Measurements from ENCODE around the gene MFAP3L.
"Not testable (repeated sequence)": the region's sequence is repeated elsewhere in the genome, so short reads cannot be mapped to it uniquely, and the experiment has no call there.

Gene MFAP3L

DNA sequence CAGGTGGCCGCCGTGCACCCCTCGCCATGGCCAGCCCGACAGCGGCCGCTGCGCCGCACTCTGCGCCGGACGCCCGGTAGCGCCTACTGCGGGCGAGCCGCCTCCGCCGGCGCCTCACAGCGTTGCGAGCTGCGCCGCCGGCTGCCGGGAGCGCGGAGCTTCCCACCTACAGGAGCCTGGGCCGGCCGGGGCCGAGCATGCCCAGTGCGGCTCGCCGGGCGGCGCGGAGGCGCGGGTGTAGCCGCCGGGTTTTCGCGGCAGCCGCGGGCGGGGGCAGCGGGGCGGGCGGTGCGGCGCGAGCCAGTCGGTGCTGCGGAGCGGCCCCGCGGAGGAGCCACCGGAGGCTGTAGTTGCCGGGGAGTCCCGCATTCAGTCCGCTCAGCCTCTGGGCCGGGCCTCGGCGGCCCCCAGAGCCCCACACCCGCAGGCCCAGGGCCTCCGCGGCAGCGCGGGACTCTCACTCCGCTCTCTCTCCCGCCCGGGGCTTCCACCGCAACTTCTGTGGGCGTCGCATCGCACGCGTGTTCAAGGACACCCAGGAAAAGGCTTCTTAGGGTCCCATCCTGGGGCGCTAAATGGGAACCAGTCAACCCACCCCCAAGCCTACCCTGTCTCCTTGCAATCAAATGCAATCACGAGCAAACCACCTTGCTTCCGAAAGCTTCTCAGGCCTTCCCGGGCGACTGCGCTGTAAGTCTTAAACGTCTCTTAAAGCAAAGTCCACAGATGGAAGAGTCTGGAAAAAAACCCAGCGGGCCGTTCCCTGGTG lies at the start of gene MFAP3L:
TSS of gene MFAP3L (minus strand) at position 143 of the 769 bp plus-strand sequence. CDS start 20,518 bp downstream, outside the sequence.
- peak; percentile 36 to 94 (median 84) for DNase-seq

DNA sequence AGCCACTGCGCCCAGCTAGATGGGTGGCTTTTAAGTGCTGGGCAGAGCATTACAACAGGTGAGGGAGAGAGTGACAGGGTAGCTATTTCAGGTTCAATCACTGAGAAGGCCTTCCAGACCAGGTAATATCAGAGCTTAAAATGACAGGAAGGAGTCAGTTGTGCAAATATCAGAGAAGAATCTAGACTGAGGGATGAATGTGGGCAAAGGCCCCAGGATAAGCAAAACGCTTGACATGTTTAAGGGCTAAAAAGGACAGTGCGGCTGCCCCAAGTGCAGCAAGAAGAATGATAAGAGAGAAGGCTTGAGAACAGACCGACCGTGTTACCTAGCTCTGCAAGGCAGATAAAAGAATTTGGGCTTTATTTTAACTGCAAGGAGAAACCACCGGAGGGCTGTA lies 45.0 kb upstream of the MFAP3L start:
- no peak for DNase-seq

DNA sequence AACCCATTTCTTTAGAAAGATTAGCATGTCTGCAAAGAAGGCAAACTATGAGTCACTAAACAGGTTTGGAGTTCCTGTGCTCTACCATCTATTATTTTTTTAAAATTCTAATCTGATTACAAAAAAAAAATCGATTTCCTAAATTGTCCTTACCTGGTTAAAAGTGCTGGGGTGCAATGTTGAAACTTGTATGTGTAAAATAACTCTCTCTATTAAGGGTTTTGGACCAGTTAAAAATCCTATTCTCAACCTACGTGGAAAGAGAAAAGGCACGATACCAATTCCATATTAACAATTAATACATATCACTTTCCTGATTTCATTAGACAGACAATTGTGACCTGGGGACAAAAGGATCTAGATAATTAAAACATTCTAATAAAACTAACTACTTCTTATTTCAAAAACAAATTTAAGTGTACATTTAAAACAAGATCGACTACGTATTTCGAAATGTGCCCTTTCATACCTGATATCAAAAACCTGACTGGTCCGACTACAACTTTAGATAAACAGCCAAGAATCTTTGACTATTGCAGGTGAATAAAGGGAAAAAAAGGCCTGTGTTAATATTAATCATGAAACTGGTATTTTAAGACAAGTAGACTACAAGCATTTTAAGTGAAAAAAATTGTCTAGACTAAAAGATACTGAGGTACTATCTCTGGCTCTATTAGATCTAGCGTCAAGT lies 42.4 kb upstream of the MFAP3L start:
- no peak for DNase-seq

DNA sequence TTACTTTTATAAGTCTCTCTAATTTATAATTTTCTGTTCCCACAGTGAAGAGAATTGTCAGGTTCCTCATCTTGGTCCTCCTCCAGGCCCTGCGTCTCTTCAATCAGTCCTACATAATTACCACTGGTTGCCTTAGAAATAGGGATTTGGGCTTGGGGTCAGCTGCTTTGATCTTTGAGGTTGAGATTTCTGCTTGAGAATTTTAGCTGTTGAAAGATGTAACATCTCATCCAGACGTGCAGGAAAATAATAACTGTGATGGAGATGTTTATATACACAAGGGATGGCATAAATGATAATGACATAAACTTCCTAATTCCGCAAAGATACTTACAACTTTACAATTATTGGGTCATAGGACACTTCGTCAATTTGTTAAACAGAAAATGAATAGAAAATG lies 33.2 kb upstream of the MFAP3L start:
- DNase-seq = no peak

DNA sequence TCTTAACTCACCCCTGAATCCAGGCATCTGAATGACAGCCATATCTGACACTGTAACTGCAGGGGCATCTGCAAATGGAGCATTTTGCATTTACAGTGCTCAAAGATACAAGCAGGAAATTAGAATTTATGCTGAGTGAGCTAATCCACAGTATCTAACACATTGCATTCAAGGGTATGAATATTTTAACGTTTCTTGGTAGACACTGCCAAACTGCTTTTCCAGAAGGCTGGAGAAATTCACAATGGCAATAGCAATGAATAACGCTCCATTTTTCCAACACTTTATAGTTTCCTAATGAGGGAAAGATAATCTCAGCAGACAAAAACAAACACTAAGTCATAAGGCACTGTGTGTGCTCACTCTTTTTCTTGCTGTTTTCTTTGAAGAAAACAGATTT lies 32.6 kb upstream of the MFAP3L start:
- no peak for DNase-seq

DNA sequence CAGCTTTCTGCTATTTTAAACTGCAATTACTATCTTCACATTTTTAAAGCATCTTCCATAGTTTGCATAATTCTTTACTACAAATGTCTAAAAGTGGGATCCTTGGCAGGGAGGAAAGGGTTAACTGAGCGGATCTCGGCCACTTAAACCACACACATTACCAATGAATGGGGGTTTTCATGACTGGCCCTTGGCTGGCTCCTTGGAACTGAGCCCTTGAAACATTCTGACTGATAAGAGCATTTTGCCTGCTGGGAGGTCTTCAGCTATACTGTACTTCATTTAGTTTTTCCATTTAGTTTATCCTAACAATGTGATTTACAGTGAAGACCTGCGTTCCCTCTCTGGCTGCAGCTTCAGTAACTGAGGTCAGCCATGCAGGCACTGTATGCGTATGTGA lies 31.7 kb upstream of the MFAP3L start:
- no peak for DNase-seq

DNA sequence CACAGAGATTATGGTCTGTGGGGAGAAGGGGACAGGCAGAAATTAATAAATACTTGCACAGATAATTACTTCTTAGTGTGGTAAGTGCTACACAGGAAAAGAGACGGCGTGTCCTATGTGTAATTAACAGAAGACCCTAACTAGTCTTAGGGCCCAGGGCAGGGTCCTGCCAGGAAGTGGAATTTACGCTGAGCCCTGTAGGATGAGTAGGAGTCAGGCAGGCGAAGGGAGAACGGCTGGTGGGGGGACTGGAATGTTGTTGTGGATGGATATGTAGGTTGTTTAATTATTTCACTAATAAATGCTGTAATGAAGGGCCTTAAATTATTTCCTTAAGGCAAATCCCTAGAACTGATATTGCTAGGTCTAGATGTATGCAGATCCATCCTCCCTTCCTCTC lies 26.7 kb upstream of the MFAP3L start:
- DNase-seq = no peak

DNA sequence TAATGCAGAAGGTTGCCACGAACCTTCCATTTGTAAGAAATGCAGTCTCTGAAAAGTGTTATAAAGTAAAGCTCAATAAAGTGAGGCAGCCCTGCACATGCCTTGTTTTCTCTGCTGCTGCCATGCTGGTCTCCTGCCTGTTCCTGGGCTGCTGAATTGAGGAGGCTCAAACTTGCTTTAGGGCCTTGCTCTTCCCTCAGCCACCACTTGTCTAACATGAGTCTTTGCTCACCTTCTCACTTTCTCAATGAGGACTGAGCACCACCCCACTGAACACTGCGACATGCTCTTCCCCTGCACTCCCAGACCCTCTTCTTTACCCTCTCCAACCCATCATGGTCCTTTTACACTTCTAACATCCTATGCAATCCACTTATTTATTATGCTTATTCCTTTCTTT lies 25.2 kb upstream of the MFAP3L start:
- no peak for DNase-seq

DNA sequence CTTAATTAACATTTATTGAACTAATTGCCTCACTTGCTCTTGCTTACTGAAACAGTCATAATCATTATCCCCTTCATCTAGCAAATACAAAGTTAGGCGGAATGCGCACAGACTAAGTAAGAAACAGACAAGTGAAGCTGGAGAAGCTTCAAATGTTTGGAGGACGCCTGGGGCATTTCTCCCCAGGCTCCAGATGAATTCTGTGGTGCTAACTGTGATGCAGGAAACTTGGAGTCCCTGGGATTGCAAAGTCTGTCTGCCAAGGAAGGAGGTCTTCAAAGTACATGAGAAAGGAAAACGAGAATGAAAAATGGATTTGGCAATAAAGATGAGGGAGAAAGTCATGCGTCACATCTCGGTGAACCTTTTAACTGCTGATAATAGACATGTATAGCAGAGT lies 23.6 kb upstream of the MFAP3L start:
- no peak for DNase-seq

DNA sequence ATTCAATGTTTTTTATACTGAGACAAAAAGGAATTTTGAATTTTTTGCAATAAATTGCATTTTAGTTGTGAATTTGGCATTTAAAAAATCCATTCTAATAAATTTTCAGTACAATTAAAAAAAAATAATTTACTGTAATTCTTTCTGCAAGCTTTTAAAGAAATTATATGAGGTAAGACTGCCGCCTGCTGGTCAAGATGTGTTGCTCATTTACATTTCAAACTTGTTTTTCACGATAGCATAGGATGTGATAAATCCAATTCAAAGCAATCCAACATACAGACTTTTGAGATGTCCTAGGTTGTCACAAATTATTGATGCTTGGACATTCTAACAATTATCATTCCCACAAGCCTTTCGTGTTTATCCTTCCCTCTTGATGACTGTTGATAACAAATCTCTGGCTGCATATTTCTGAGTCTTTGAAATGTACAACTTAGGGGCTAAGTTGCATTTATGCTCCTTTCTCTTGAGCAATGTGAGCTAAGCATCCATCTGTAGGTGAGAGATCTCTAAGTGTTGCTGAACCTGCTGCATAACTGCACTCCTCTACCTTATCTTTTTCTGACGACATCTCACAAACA lies 21.7 kb upstream of the MFAP3L start:
- peak in 5 of 14 donors; percentile 2 to 29 (median 12) for DNase-seq

DNA sequence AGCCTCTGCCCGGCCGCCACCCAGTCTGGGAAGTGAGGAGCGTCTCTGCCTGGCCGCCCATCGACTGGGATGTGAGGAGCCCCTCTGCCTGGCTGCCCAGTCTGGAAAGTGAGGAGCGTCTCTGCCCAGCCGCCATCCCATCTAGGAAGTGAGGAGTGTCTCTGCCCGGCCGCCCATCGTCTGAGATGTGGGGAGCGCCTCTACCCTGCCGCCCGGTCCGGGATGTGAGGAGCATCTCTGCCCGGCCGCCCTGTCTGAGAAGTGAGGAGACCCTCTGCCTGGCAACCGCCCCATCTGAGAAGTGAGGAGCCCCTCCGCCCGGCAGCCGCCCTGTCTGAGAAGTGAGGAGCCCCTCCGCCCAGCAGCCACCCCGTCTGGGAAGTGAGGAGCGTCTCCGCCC lies 20.0 kb upstream of the MFAP3L start:
- not testable (repeated sequence) for DNase-seq

DNA sequence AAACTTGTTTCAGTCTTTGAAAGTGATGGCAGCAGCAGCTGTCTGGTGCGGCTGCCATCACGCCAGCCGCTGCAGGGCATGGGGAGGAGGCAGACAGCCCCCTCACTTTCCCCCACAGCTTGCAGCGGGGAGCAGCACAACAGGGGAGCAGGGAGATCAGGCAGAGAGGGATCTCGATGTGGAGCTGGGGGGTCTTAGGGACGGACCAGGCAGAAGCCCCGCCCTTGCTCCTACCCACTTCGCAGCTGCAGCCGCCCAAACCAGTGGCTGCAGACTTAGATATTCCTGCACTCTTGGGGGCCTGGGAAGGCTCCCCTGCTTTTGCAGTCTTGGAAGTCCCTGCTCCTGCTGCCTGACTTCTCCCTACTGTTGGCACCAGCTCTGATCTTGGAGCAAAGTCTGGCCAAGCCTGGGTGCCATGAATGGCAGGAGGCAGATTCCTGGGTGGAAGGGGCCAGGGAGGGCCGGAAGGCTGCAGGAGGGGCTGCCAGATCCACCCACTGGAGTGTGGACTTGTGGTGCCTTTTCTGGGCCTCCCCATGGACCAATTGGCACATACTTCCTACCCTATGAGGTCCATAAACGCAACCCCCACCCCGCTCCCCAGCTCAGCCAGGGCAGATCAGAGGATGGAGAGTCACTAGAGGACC lies 14.0 kb upstream of the MFAP3L start:
- DNase-seq = no peak

DNA sequence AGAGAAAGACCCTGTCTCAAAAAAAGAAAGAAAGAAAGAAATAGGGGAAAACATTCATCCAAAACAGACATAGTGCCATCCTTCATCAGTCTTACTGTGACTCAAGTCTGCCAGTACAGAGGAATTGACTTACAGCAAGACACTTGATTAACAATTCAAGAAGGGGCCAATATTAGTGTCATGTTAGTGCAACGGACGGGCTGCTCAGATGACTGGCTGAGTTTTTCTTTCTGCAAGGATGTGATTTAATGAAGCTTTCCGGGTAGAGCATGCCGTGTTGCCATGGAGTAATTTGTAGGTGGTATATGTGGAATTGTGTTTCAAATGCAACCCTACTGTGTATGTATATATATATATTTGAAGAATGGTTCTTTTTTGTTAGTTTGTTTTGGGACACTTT lies 12.6 kb upstream of the MFAP3L start:
- DNase-seq = no peak

DNA sequence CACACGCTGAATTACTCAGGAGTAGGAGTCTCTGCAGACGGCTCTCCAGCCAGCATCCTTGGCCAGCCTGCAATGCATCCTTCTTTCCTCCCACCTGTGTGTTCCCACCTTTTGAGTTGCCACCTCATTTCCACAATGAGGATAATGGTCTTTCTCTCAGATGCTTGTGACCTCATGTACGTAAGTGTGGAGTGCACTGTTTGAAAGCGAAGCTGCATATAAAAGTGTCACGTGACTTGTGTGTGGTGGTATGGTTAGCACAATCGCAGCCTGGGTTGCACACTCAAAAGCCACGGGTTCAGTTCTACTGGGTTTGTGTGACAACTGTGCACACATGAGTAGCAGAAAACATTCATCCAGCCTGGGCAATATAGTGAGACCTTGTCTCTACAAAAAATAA lies 12.0 kb upstream of the MFAP3L start:
- no peak for DNase-seq

DNA sequence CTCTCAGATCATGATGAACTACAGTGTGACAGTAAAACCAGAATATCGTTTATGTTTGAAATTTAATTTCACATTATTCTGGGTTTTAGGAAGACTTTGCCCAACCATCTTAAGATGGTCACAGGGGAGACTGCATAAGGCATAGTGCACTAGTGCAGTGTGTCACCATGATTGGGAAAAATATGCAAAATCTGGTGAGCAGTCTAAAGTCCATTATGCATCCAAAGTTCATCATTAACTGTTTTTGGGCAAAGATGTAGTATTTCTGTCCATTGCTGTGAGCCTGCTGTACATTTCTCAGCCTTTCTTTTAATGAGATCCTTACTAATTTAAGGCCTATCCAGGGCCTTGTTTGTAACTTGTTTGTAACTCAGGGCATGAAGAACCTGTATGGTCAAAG lies 11.3 kb upstream of the MFAP3L start:
- no peak for DNase-seq

DNA sequence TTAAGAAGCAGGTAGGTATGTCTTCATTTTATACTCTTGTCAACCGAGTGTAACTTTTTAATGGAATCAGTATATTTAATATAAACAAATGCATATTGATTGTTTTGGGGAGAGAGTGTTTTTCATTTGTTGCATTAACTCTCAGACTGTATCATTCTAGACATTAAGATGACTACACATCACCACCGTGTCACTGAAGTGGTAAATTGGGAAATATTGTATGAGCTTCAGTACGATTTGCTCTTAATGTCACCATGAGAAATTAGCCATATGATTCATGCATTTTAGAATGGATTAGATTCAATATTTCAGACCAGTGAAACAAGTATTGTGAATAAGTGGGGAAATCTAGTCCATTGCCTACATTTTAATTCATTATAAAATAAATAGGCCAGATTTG lies 9.7 kb upstream of the MFAP3L start:
- DNase-seq = no peak

DNA sequence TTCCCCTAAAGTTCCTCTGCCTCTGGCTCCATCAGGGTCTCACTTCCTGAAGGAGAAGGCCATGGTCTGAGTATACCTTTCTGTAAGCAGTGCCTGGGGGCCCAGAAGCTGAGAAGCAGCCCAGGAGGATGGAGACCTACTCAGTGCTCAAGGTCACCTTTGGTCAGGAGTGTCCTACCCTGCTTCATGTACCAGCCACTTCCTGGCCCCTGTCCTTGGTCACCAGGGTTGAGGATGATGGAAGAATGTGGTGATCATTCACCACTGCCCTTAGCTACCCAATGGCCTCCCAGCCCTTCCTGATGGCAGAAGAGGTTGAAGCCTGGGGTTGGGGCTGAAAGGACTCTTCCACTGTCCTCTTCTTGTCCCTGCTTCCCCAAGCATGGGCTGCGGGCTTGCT lies 9.0 kb upstream of the MFAP3L start:
- no peak for DNase-seq

DNA sequence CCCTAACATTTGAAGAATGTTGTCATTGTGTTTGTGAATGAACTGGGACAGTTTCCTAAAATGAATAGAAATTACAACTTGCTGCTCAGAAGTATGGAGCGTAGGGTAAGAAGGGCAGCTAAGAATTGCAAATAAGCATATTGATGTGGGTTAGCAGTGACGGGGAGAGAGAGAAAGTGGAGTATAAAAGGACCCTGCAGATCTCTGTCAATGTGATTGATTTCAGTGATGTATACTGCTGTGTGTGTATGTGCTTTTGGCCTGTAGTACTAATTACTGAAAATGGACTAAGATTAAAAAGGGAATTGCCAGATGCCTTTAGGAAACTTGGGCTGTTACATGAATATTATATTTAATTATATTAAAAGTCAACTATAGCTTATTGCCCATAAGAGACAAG lies 7.8 kb upstream of the MFAP3L start:
- no peak for DNase-seq

DNA sequence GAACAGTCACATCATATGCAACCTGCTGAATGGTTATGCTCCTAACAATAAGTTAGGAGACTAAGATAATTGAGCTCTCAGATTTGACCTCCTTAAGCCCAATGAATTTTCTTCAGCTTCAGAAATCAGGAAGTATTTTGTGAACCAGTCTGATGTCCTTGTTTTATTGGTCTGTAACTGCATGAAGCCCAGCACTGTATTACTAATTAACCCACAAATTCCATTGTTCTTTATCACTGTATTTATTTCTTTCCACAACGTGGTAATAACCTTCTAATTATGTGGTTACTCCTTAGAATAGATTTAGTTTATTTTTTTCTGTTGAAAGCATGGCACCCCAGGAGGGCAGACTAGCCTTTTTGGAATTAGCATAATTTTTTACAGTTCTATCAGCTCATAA lies 3.9 kb upstream of the MFAP3L start:
- no peak for DNase-seq

DNA sequence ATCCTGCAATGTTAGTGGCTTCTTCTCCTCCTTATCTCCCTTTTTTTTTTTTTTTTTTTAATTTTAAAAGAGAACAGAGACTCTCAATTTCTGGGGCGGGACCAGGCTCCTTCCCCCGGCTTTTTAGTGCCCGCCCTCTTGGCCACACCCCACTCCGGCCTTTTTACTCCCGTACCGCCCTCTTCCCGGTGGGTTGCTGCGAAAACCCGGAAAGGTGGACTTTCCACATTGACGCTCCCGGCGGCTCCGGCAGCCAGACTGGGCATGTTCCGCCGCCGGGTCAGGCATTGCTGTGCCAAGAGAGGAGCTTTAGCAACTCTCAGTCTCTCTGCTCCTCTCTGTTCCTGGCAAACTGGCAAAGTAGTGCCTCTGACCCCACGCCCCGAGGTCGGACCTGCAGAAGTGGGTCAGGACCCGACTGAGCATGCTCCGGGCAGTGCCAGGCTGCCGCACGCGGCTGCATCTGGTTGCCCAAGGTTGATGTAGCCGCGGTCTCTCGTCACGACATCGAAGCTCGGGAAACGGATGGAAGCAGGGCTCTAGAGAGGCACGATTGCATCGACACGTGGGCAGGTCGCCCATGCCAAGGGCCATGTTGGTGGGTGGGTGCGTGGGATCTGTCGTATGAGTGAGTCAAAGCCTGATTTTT lies 1.1 kb upstream of the MFAP3L start:
- peak; percentile 45 to 91 (median 88) for DNase-seq

DNA sequence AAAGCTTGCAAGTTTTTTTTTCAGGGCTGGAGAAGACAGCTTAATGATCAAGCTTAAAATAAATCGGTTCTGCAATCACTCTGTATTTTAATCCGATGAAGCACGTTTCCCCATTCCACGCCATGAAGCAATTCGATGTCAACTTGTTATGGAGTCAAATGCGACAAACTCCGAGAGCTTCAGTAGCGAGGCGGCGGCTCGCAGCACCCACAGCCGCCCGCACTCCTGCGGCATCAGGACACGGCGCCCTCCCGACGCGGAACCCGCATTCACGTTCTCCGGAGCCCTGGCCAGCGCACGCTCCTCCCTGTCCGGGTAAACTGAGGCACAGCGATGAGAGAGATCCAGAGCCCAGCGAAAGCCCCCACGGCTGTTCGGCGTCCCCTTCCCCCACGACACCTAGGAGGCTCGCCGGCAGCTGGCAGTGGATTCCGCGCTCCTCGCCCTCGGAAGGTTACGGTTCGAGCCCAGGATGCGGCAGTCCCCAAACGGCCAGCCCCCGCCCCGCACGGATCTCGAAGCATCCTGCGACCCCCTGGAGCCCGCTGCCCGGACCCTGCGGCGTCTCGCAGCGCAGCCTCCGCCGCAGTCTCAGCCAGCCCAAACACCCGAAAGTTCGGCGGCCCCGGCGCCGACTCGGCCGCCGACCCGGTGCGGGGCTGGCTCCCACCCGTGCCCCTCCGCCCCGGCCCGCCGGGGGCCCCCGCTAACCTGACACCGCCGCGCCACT lies 507 bp downstream of the MFAP3L start:
- DNase-seq = peak in 10 of 14 donors; percentile 20 to 81 (median 60)

DNA sequence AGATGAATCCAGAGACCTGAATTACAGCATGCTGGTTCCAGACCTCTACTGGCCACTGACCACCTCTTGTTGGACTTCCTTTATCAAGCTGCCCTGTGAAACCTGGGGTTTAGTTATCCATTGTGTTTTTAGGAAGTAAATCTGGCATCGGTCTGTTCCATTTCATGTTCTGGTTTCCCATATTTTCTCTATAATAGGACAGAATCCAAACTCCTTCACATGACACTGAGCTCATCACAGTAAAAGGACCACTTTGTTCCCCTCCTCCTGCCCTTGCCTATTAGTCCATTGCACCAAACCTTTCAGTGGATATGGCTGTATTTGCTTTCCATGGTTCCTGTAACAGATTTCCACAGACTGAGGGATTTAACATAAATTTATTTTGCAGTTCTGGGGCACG lies 4.0 kb downstream of the MFAP3L start:
- DNase-seq = peak in 1 of 14 donors; percentile 9

Data from C1 segment of cervical spinal cord (tissue), 14 donors.